ENCODE measurements around the gene HSF2BP. TPM values are rescaled to one million over a fixed set of nuclear protein-coding genes. Genes with fewer than 3 reads are reported as not detected.
A peak's percentile ranks its signal among the peaks of the same experiment; 100 is the strongest.
"Not testable (repeated sequence)": the region's sequence is repeated elsewhere in the genome, so short reads cannot be mapped to it uniquely, and the experiment has no call there.

The HSF2BP gene
- total RNA-seq, 2 donors from 2014 or later = 1.3 to 1.9 TPM

DNA sequence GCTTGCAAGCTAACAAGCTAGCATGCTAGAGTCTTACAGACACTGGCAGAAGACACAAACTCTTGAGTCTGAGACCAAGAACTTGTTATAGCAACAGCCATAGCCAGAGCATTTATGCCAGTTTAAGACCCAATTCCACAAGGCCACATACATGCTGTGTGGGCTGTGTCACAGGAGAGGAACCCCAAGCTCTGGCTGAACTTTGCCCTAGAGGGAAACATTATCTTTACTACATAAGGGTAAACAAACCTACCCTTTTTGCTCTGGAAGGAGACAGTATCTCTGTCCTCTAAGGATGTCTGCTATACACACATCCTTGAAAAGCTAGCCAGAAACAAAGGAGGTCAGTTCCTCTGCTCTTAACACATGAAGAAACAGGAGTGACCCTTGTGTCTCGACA lies 70.3 kb downstream of the HSF2BP start:
- no peak for ATAC-seq (replicated peaks in 1 of 2)
- no peak for DNase-seq
- Mint-ChIP-seq H3K27me3 (ENCODE audit: low read depth) (no peaks in the 10 kb centered on the region), H3K36me3 (ENCODE audit: insufficient read depth in 2 of 2) (no peaks in the 10 kb centered on the region), H3K27ac (no peak overlapping the region), H3K4me1 (ENCODE audit: low read depth) (peaks cover 5% of the 10 kb centered on the region), H3K9me3 (no peaks in the 10 kb centered on the region), H3K4me3 (no peak overlapping the region)

GRCh38 chr21:43585924-43586413 lies 73.3 kb downstream of the HSF2BP start:
- Mint-ChIP-seq H3K9me3 (no peaks in the 10 kb centered on the region), H3K4me1 (ENCODE audit: low read depth) (peaks cover 5% of the 10 kb centered on the region), H3K4me3 (peak overlapping the region in 1 of 2 donors; percentile 9), H3K27me3 (ENCODE audit: low read depth) (no peaks in the 10 kb centered on the region), H3K36me3 (ENCODE audit: insufficient read depth in 2 of 2) (no peaks in the 10 kb centered on the region), H3K27ac (no peak overlapping the region)
- ATAC-seq (replicated peaks in 1 of 2) (peak in 1 of 2 donors; percentile 36), DNase-seq (no peak)

GRCh38 chr21:43585514-43585913 lies 73.8 kb downstream of the HSF2BP start:
- Mint-ChIP-seq H3K36me3 (ENCODE audit: insufficient read depth in 2 of 2) (no peaks in the 10 kb centered on the region), H3K27me3 (ENCODE audit: low read depth) (no peaks in the 10 kb centered on the region), H3K9me3 (no peaks in the 10 kb centered on the region), H3K4me3 (no peak overlapping the region), H3K4me1 (ENCODE audit: low read depth) (peaks cover 5% of the 10 kb centered on the region), H3K27ac (no peak overlapping the region)
- DNase-seq (no peak), ATAC-seq (replicated peaks in 1 of 2) (no peak)

DNA sequence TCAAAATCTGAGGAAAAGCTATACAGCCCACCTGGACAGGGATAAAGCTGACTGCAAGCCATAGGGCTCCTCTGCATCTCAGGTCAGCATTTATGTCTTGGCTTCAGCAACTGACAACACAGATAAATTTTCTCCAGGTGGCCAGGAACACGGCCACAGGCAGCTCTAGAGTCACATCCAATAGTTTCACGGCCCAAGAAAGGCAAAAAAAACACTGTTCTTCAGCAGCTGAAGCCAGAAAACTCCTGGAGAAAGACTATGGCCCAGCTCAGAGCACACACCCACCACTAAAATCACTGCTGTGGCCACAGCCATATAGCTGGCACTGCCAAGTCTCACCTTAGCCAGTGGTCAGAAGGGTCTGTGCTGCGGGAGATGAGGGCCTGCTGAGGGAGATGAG lies 77.8 kb downstream of the HSF2BP start:
- ATAC-seq (replicated peaks in 1 of 2) (no peak), DNase-seq (no peak)
- no peak overlapping the region for H3K27ac Mint-ChIP-seq
- no peaks in the 10 kb centered on the region for H3K9me3 Mint-ChIP-seq
- no peaks in the 10 kb centered on the region for H3K36me3 Mint-ChIP-seq (ENCODE audit: insufficient read depth in 2 of 2)
- H3K4me1 Mint-ChIP-seq (ENCODE audit: low read depth) = peaks cover 5% of the 10 kb centered on the region
- H3K27me3 Mint-ChIP-seq (ENCODE audit: low read depth) = no peaks in the 10 kb centered on the region
- no peak overlapping the region for H3K4me3 Mint-ChIP-seq

DNA sequence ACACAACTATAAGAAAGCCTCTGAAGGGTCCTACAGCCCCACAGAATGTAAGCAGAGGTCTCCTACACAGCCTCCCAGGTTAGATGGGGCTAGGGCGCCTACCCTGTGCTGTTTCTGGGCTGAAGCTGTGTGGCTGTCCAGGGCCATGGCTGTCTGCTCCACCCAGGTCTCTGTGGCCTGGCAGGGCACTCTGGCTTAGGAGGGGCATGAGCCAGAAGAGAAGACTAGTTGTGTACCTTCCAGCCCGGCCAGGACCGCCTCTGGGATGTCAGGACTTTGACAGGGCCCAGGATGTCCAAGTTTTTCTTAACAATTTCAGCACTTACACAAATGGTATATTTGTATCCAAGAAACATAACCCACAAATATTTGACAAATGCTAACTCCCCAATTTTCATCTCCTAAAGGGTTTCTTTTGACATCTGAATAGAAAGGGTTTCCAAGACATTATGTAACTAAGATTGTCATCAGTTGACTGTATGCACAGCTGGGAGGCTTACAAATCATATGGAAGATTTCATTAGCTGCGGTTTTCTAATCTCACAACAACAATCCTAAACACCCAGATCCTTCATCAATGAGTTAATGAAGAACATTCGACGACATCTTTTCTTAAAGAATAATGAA lies 80.5 kb downstream of the HSF2BP start:
- no peaks in the 10 kb centered on the region for H3K36me3 Mint-ChIP-seq (ENCODE audit: insufficient read depth in 2 of 2)
- no peaks in the 10 kb centered on the region for H3K9me3 Mint-ChIP-seq
- peaks cover 8% of the 10 kb centered on the region for H3K27me3 Mint-ChIP-seq (ENCODE audit: low read depth)
- DNase-seq (no peak), ATAC-seq (replicated peaks in 1 of 2) (no peak)
- H3K4me3 Mint-ChIP-seq = no peak overlapping the region
- H3K27ac Mint-ChIP-seq = no peak overlapping the region
- no peaks in the 10 kb centered on the region for H3K4me1 Mint-ChIP-seq (ENCODE audit: low read depth)

GRCh38 chr21:43575473-43575844 lies 83.8 kb downstream of the HSF2BP start:
- ATAC-seq (replicated peaks in 1 of 2) = no peak
- no peaks in the 10 kb centered on the region for H3K36me3 Mint-ChIP-seq (ENCODE audit: insufficient read depth in 2 of 2)
- no peak for DNase-seq

GRCh38 chr21:43574741-43575472 lies 84.4 kb downstream of the HSF2BP start:
- ATAC-seq (replicated peaks in 1 of 2) (no peak), DNase-seq (no peak)
- no peak overlapping the region for H3K4me3 Mint-ChIP-seq
- H3K9me3 Mint-ChIP-seq = no peaks in the 10 kb centered on the region
- no peaks in the 10 kb centered on the region for H3K36me3 Mint-ChIP-seq (ENCODE audit: insufficient read depth in 2 of 2)
- peaks cover 8% of the 10 kb centered on the region for H3K27me3 Mint-ChIP-seq (ENCODE audit: low read depth)
- H3K27ac Mint-ChIP-seq = no peak overlapping the region
- no peaks in the 10 kb centered on the region for H3K4me1 Mint-ChIP-seq (ENCODE audit: low read depth)

More at GRCh38 chr21:43575473-43575844, 83.8 kb downstream of the HSF2BP start:
- H3K9me3 Mint-ChIP-seq = no peaks in the 10 kb centered on the region
- H3K4me1 Mint-ChIP-seq (ENCODE audit: low read depth) = no peaks in the 10 kb centered on the region
- no peak overlapping the region for H3K27ac Mint-ChIP-seq
- H3K4me3 Mint-ChIP-seq = no peak overlapping the region
- peaks cover 8% of the 10 kb centered on the region for H3K27me3 Mint-ChIP-seq (ENCODE audit: low read depth)

- no peak for DNase-seq
- H3K36me3 Mint-ChIP-seq (ENCODE audit: insufficient read depth in 2 of 2) = no peaks in the 10 kb centered on the region
- no peak overlapping the region for H3K4me3 Mint-ChIP-seq
- H3K4me1 Mint-ChIP-seq (ENCODE audit: low read depth) = no peaks in the 10 kb centered on the region
- ATAC-seq (replicated peaks in 1 of 2) = no peak
- H3K27ac Mint-ChIP-seq = no peak overlapping the region
- no peaks in the 10 kb centered on the region for H3K9me3 Mint-ChIP-seq
- H3K27me3 Mint-ChIP-seq (ENCODE audit: low read depth) = peaks cover 8% of the 10 kb centered on the region
These were observed 85.4 kb downstream of the HSF2BP start for GRCh38 chr21:43573921-43574320.

GRCh38 chr21:43572446-43572845 lies 86.8 kb downstream of the HSF2BP start:
- Mint-ChIP-seq H3K27ac (no peak overlapping the region), H3K4me3 (no peak overlapping the region), H3K9me3 (no peaks in the 10 kb centered on the region), H3K27me3 (ENCODE audit: low read depth) (peaks cover 8% of the 10 kb centered on the region), H3K36me3 (ENCODE audit: insufficient read depth in 2 of 2) (no peaks in the 10 kb centered on the region), H3K4me1 (ENCODE audit: low read depth) (no peaks in the 10 kb centered on the region)
- DNase-seq (no peak), ATAC-seq (replicated peaks in 1 of 2) (no peak)

- H3K27ac Mint-ChIP-seq = no peak overlapping the region
- DNase-seq (no peak), ATAC-seq (replicated peaks in 1 of 2) (no peak)
- no peak overlapping the region for H3K4me3 Mint-ChIP-seq
- peaks cover 8% of the 10 kb centered on the region for H3K27me3 Mint-ChIP-seq (ENCODE audit: low read depth)
- H3K4me1 Mint-ChIP-seq (ENCODE audit: low read depth) = no peaks in the 10 kb centered on the region
- no peaks in the 10 kb centered on the region for H3K36me3 Mint-ChIP-seq (ENCODE audit: insufficient read depth in 2 of 2)
- no peaks in the 10 kb centered on the region for H3K9me3 Mint-ChIP-seq
These were observed 87.3 kb downstream of the HSF2BP start for GRCh38 chr21:43571976-43572375.

GRCh38 chr21:43570195-43570594 lies 89.1 kb downstream of the HSF2BP start:
- not testable (repeated sequence) for H3K4me3 Mint-ChIP-seq; H3K9me3 Mint-ChIP-seq; H3K36me3 Mint-ChIP-seq (ENCODE audit: insufficient read depth in 2 of 2); H3K27me3 Mint-ChIP-seq (ENCODE audit: low read depth); ATAC-seq (replicated peaks in 1 of 2); H3K4me1 Mint-ChIP-seq (ENCODE audit: low read depth); H3K27ac Mint-ChIP-seq; DNase-seq

DNA sequence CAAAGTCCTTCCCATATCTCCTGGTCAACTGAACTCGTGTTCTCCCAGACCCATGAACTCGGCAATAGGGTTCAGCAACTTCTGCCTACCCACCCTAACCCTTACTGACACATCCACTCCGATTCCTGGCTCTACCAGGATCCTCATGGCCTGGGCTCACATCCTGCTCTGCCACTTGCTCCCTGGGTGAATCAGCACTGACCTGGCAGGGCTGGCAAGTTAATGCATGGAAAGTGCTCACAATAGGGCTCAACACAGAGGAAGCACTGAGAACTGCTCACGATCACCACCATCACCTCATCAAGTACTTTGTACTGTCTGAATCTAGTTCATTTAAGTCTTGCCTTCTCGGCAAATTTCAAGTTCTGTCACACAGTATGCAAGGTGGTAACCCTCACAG lies 96.8 kb downstream of the HSF2BP start:
- not testable (repeated sequence) for H3K27me3 Mint-ChIP-seq (ENCODE audit: low read depth); DNase-seq; H3K36me3 Mint-ChIP-seq (ENCODE audit: insufficient read depth in 2 of 2); H3K4me3 Mint-ChIP-seq; H3K27ac Mint-ChIP-seq; H3K4me1 Mint-ChIP-seq (ENCODE audit: low read depth); H3K9me3 Mint-ChIP-seq; ATAC-seq (replicated peaks in 1 of 2)

- not testable (repeated sequence) for DNase-seq; H3K27me3 Mint-ChIP-seq (ENCODE audit: low read depth); H3K27ac Mint-ChIP-seq; H3K4me1 Mint-ChIP-seq (ENCODE audit: low read depth); ATAC-seq (replicated peaks in 1 of 2); H3K4me3 Mint-ChIP-seq; H3K36me3 Mint-ChIP-seq (ENCODE audit: insufficient read depth in 2 of 2); H3K9me3 Mint-ChIP-seq
These were observed 118.7 kb downstream of the HSF2BP start for GRCh38 chr21:43540561-43540960.

Measured in activated T-cell treated with anti-CD3 and anti-CD28 coated beads, Interleukin-2, amount 50 U/mL, for 72 hours (primary cell).